NCI-H345 treated with DMSO at 0.1 percent for 48 hours (cell line): ENCODE results near the gene KRTAP10-4.
A peak's percentile ranks its signal among the peaks of the same experiment; 100 is the strongest.
"Not testable (repeated sequence)": the region's sequence is repeated elsewhere in the genome, so short reads cannot be mapped to it uniquely, and the experiment has no call there.

Experiments used
- DNase-seq: peaks from one replicate; lab custom pipeline; 2025; ENCODE audit not compliant: unreplicated experiment; lab: John Stamatoyannopoulos, UW

Gene KRTAP10-4

GRCh38 chr21:44556879-44557278 lies 16.6 kb upstream of the KRTAP10-4 start:
- DNase-seq, result peak; percentile 77

- no peak for DNase-seq
Observed at GRCh38 chr21:44557491-44558328, 15.8 kb upstream of the KRTAP10-4 start.

- not testable (repeated sequence) for DNase-seq
Observed at GRCh38 chr21:44558329-44558675, 15.2 kb upstream of the KRTAP10-4 start.

GRCh38 chr21:44558695-44559094 lies 14.8 kb upstream of the KRTAP10-4 start, which contains the start of gene KRTAP10-3:
KRTAP10-3 (minus strand) TSS chr21:44558795; CDS start chr21:44558715, 80 bp downstream.
- no peak for DNase-seq

- no peak for DNase-seq
Observed at GRCh38 chr21:44564099-44564498, 9.4 kb upstream of the KRTAP10-4 start.

GRCh38 chr21:44564886-44565598 lies 8.5 kb upstream of the KRTAP10-4 start:
- no peak for DNase-seq

- no peak for DNase-seq
Observed at GRCh38 chr21:44566403-44566802, 7.1 kb upstream of the KRTAP10-4 start.

- DNase-seq, result no peak
Observed at GRCh38 chr21:44567481-44568171, 5.9 kb upstream of the KRTAP10-4 start.

- no peak for DNase-seq
Observed at GRCh38 chr21:44568261-44568660, 5.3 kb upstream of the KRTAP10-4 start.

- no peak for DNase-seq
Observed at GRCh38 chr21:44568667-44569556, 4.6 kb upstream of the KRTAP10-4 start.

- no peak for DNase-seq
Observed at GRCh38 chr21:44569861-44570517, 3.5 kb upstream of the KRTAP10-4 start.

GRCh38 chr21:44571296-44571695 lies 2.2 kb upstream of the KRTAP10-4 start:
- no peak for DNase-seq

GRCh38 chr21:44571844-44572782 lies 1.4 kb upstream of the KRTAP10-4 start:
- no peak for DNase-seq

GRCh38 chr21:44572959-44573583 lies 458 bp upstream of the KRTAP10-4 start:
- no peak for DNase-seq

- no peak for DNase-seq
Observed at GRCh38 chr21:44574457-44575306, 1.2 kb downstream of the KRTAP10-4 start.

GRCh38 chr21:44575307-44576024 lies 1.9 kb downstream of the KRTAP10-4 start:
- no peak for DNase-seq

- DNase-seq, result no peak
Observed at GRCh38 chr21:44576025-44576420, 2.5 kb downstream of the KRTAP10-4 start.
